Activated CD4-positive, alpha-beta T cell treated with anti-CD3 and anti-CD28 coated beads for 1 hour (primary cell): ENCODE measurements around the gene NRP2.
A peak's percentile ranks its signal among the peaks of the same experiment; 100 is the strongest.

Experiments used
- DNase-seq: peaks from one replicate; pipeline ENCODE4 v3.0.0-alpha.2; 2020

NRP2 gene

GRCh38 chr2:205759257-205759656, 77.0 kb downstream of the NRP2 start:
- DNase-seq = no peak

GRCh38 chr2:205759732-205760131, 77.4 kb downstream of the NRP2 start:
- no peak for DNase-seq

GRCh38 chr2:205760157-205760556, 77.9 kb downstream of the NRP2 start:
- DNase-seq = no peak

- DNase-seq = no peak
Measured at GRCh38 chr2:205761421-205761820, 79.1 kb downstream of the NRP2 start.

- no peak for DNase-seq
Measured at GRCh38 chr2:205762881-205763280, 80.6 kb downstream of the NRP2 start.

DNA sequence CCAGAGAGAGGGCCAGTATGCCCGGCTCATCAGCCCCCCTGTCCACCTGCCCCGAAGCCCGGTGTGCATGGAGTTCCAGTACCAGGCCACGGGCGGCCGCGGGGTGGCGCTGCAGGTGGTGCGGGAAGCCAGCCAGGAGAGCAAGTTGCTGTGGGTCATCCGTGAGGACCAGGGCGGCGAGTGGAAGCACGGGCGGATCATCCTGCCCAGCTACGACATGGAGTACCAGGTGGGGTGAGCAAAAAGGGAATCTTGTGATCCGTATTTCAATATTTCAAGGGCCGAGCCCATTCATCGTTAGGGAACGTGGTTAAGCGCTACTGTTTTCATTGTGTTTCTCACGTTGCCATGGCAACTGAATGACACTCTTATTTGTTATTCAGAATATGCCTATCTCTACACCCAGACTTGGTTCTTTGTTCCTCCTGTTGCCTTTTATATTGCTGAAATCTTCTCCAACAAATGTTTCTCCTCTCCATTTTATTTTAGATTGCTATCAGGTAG, 81.5 kb downstream of the NRP2 start:
- DNase-seq = no peak

- no peak for DNase-seq
Measured at GRCh38 chr2:205764270-205764746, 82.0 kb downstream of the NRP2 start.

DNA sequence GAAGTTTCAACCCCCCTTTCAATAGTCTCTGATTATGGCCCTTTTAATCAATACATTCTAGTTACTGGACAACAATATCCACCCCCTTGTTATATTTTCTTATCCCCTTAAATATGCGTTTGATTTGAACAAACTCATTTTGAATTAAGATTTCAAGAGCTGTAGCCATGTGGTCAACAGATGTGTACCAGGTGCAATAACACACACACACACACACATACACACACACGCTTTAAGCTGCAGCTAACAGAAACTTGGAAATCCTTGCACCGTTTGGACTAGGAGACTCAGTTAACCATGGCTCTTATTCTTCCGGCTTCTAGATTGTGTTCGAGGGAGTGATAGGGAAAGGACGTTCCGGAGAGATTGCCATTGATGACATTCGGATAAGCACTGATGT, 82.8 kb downstream of the NRP2 start:
- DNase-seq = no peak

GRCh38 chr2:205766779-205767359, 84.6 kb downstream of the NRP2 start:
- DNase-seq = peak; percentile 16

DNA sequence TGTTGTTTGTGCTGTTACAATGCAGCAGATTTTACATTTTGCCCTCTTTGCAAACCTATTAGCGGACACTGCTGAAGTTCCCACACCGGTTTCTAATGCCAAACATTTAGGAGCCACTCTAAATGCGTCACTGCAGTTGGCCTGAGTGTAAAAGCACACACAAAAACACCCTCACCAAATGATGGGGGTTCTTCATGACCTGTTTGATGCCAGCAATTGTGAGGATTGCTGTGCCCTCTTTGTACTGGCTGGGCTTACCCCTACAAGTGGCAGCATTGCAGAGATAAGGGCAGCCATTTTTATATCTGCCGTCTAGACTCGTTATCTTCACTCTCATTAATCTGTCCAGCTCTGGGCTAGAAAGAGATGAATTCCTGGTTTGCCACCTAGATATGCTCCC, 85.3 kb downstream of the NRP2 start:
- DNase-seq = no peak

DNA sequence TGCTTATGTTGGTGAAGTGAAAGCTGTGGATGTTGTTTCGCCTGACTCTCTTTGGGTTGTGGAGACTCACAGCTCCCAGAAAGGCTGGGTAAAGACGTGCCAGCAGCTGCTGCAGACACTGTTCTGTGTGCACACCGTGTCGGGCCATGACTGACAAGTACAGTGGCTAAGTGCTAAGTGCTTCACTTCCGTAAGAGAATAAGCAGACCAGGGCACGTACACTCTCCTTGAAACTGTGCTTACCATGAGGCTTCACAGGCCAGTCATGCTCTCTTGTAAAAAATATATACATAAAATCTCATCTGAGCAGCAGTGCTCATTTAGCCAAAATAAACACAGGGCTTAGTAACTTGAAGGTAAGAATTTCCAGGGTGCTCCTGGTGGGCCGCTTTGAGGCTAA, 86.0 kb downstream of the NRP2 start:
- DNase-seq = no peak

GRCh38 chr2:205768815-205769494, 86.7 kb downstream of the NRP2 start:
- no peak for DNase-seq

DNA sequence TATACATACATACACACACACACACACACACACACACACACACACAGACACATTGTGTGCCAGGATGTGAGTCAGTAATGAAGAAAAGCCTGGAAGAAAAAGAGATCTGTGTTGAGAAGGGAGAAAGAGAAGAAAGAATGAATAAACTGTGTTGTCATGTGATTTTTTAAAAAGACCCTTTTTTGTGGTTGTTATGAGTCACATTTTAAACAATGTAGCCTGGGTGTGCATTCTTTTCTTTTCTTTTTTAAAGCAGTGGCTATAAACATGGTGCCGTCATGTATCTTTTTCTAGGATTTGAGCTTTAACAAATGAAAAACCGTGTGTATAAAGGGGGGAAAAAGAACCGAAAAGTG, 87.2 kb downstream of the NRP2 start:
- DNase-seq = no peak

DNA sequence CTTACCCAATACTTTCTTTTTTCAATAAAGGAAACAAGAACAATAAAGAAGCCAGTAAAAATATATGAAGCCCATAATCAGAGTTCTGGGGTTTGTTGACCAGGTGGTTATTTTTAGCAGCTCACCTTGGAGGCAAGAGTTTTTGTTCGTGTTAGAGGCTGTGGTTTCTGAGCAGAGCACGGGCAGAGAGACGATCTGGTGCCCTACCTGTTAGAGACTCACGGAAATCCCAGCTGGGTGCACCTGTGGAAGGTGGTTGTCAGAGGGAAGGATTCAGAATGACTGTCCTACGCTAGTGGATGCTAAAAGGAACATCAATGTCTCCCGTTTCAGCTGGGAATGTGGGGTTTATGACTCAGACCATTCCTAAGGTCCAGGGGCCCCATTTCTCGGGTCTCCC, 87.6 kb downstream of the NRP2 start:
- DNase-seq = no peak

GRCh38 chr2:205770577-205770976, 88.3 kb downstream of the NRP2 start:
- no peak for DNase-seq

GRCh38 chr2:205771031-205771430, 88.7 kb downstream of the NRP2 start:
- no peak for DNase-seq

DNA sequence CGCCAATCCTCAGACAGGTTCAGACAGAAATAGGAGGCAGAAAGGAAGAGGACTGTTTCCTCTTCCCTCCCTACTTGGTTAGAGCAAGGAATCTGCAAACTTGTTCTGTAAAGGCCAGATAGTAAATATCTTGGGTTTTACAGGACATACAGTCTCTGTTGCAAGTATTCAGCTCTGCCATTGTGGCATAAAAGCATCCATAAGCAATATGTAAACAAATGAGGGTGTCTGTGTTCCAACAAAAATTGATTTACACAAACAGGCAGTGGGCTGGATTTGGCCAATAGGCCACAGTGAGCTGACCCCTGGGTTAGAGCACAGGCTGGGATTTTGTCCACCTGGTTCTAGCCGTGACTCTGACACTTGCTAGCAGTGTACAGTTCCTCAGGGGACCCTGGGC, 89.4 kb downstream of the NRP2 start:
- no peak for DNase-seq

DNA sequence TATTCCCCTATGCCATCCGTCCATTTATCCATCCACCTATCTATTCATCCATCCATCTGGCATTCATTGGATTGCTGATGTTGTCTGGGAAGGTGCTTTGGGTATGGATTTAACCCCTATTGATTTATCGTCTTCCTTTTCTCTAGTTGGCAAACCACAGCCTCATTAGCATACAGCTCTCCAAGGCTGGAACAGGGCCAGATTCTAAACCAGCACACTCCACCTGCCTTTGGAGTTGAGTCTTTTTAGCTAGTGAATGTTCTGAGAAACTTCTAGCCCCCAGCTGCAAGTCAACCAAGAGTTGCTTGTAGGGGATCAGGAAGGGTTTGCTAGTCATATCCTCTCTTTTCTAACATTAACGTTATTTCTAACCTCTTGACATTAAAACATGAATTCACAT, 90.7 kb downstream of the NRP2 start:
- DNase-seq = no peak

- no peak for DNase-seq
Measured at GRCh38 chr2:205773989-205774388, 91.7 kb downstream of the NRP2 start.

- DNase-seq = no peak
Measured at GRCh38 chr2:205775097-205775877, 93.0 kb downstream of the NRP2 start.

- DNase-seq = no peak
Measured at GRCh38 chr2:205776139-205776538, 93.8 kb downstream of the NRP2 start.

DNA sequence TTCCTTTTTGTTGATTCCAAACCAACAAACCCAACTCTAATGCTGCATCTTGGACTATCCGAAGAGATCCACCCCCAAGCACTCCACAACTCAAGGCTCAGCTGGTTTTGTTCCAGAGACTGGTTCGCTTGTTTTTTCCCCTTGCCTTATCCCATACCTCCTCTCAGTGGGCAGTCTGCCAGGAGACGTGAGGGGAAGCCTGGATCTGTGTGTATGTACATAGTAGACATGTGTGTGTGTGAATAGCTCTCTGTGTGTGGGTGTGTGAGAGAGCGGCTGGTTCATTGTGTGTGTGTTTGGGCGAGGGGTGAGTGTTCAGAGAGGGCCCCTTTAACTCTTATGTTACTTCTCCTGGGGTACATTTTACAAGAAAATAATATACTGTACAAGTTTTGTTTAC, 94.4 kb downstream of the NRP2 start:
- no peak for DNase-seq

GRCh38 chr2:205778356-205778755, 96.1 kb downstream of the NRP2 start:
- DNase-seq = no peak

DNA sequence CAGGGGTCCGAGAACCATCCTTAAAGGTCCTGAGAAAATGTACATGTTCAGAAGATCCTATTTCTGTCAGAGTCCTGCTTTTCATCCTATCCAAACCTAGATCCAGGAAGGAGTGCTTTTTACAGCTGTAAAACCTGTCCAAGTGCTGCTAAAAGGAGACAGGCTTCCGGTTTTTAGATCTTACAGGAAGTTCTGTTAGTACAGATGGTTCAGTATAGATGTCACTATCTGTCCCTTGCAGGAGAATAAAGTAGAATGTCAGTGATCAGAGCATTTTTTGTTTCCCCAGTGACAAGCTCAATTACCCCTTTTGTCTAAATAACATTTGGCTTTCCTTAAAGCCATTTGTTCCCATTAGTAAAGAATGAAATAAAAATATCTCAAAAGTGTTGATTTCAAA, 98.3 kb downstream of the NRP2 start:
- DNase-seq = no peak
